HepG2 (cell line): ENCODE measurements around the gene RAD1. TPM values are rescaled to one million over a fixed set of nuclear protein-coding genes. Genes with fewer than 3 reads are reported as not detected.

Source experiments
- ATAC-seq: fragments of 200-7000 bp; cut with Tn5 transposase; 3 replicates; pipeline ENCODE4 v1.9.1; 2020; ENCODE audit warnings: mild to moderate bottlenecking, moderate library complexity
- Bru-seq: library from RNA; stranded (reverse); fragments of 400-500 nt; gene quantifications from one replicate; lab custom pipeline; 2021; lab: Mats Ljungman, UMichigan
- BruChase-seq, 2 experiments: library from RNA; stranded (reverse); fragments of 400-500 nt; gene quantifications; one replicate each; lab custom pipeline; 2021; lab: Mats Ljungman, UMichigan
- BruUV-seq: library from RNA; stranded (reverse); fragments of 400-500 nt; replicated peaks from 2 replicates; lab custom pipeline; 2021; lab: Mats Ljungman, UMichigan
- CTCF ChIA-PET: fragments of 300-600 bp; formaldehyde crosslinking; extraction: SDS; loops from one replicate; lab custom pipeline; 2021; ENCODE audit warnings: low total read pairs, inconsistent platforms, low intra/inter-chr PET ratio; lab: Yijun Ruan, JAX
- POLR2A ChIA-PET: fragments of 350-600 bp; sonication (Branson Sonifier 250); formaldehyde crosslinking; loops from one replicate; lab custom pipeline; 2020; ENCODE audit warnings: antibody characterized with exemption, inconsistent platforms; lab: Yijun Ruan, JAX
- DNase-seq: peaks from one replicate; pipeline ENCODE4 v3.0.0-alpha.2; 2015; ENCODE audit warnings: low spot score
- FAIRE-seq: peaks from 3 replicates; lab custom pipeline; 2011; peaks lifted over from hg19 to GRCh38; lab: Jason Lieb, UNC
- H2AFZ ChIP-seq: one replicate; pipeline ENCODE4 v1.6.1; 2011; ENCODE audit warnings: low read length, inconsistent platforms
- H3K27ac ChIP-seq: fragments of 300-600 bp; 3 replicates; pipeline ENCODE4 v1.8.0; 2011; ENCODE audit warnings: mixed run types, mild to moderate bottlenecking, mixed read lengths, low read length, inconsistent platforms; ENCODE audit not compliant: insufficient read depth; ENCODE audit errors: extremely low read length
- H3K27me3 ChIP-seq, 2 experiments: fragments of 200-600 bp in 1 of 2; 2 replicates in 1 of 2; 3 replicates in 1 of 2; pipeline versions ENCODE4 v1.6.0 to v1.8.0; 2011; ENCODE audit warnings: low read length in 2 of 2, mild to moderate bottlenecking in 2 of 2, moderate library complexity in 2 of 2, inconsistent platforms in 1 of 2; ENCODE audit not compliant: insufficient read depth in 2 of 2, control insufficient read depth in 1 of 2
- H3K36me3 ChIP-seq, 2 experiments: fragments of 200-600 bp in 1 of 2; replicated peaks in 1 of 2; 2 replicates in 1 of 2; 3 replicates in 1 of 2; pipeline versions ENCODE4 v1.5.1 to v1.8.0; 2011; ENCODE audit warnings: low read length in 2 of 2, inconsistent platforms in 1 of 2; ENCODE audit not compliant: insufficient read depth in 2 of 2, control insufficient read depth in 1 of 2
- H3K4me1 ChIP-seq: 2 replicates; pipeline ENCODE4 v1.5.1; 2012; ENCODE audit warnings: low read length, inconsistent platforms; ENCODE audit not compliant: insufficient read depth
- H3K4me2 ChIP-seq: 2 replicates; pipeline ENCODE4 v1.6.0; 2011; ENCODE audit warnings: low read depth, low read length, inconsistent platforms
- H3K4me3 ChIP-seq, 3 experiments: fragments of 200-600 bp in 1 of 3; sonication (generic), shearing (Covaris generic) in 1 of 3; replicated peaks in 1 of 3; 2 replicates each; pipeline ENCODE4 v1.5.1; 2011 to 2016; ENCODE audit warnings: low read length in 3 of 3, inconsistent platforms in 2 of 3, low read depth in 2 of 3, mild to moderate bottlenecking in 2 of 3, control low read depth in 1 of 3, mixed read lengths in 1 of 3; ENCODE audit not compliant: insufficient read depth in 1 of 3
- H3K79me2 ChIP-seq: one replicate; pipeline ENCODE4 v1.6.1; 2011; ENCODE audit warnings: low read length, inconsistent platforms; ENCODE audit not compliant: insufficient read depth
- H3K9ac ChIP-seq: 2 replicates; pipeline ENCODE4 v1.6.0; 2011; ENCODE audit warnings: mild to moderate bottlenecking, low read depth, low read length, inconsistent platforms; ENCODE audit not compliant: insufficient read depth
- H3K9me3 ChIP-seq: 2 replicates; pipeline ENCODE4 v1.5.1; 2012; ENCODE audit warnings: mild to moderate bottlenecking, low read length
- H4K20me1 ChIP-seq: 2 replicates; pipeline ENCODE4 v1.6.0; 2011; ENCODE audit warnings: inconsistent platforms, mild to moderate bottlenecking, low read length, moderate library complexity; ENCODE audit not compliant: insufficient read depth
- ESRRA ChIP-seq: sonication (generic); formaldehyde crosslinking; IDR thresholded peaks from 2 replicates; pipeline ENCODE4 v1.5.1; 2020; ENCODE audit warnings: mild to moderate bottlenecking, low read depth, missing genetic modification reagents
- HNF4A ChIP-seq: sonication (generic); formaldehyde crosslinking; IDR thresholded peaks from 2 replicates; pipeline ENCODE4 v1.4.0; 2020; ENCODE audit warnings: missing genetic modification reagents
- NCOR1 ChIP-seq: fragments of 200-600 bp; sonication (generic); IDR thresholded peaks from 2 replicates; pipeline ENCODE4 v1.7.0; 2017; ENCODE audit warnings: antibody characterized with exemption, low read length, borderline replicate concordance
- NFRKB ChIP-seq: fragments of 450-650 bp; IDR thresholded peaks from 2 replicates; pipeline ENCODE4 v1.6.1; 2017
- SIN3B ChIP-seq: fragments of 150-350 bp; IDR thresholded peaks from 2 replicates; pipeline ENCODE4 v1.6.1; 2014; ENCODE audit warnings: low read length
- WGBS: methylation state at CpG from one replicate; pipeline ENCODE4 v1.1.6; 2017; ENCODE audit warnings: low lambda C conversion rate; 5-methylcytosine and 5-hydroxymethylcytosine counted together
- in situ Hi-C: cut with HindIII; loops from 2 replicates; pipeline ENCODE4 v1.10.0; 2017; ENCODE audit warnings: low pct_unique_long_range_greater_than_20kb; ENCODE audit not compliant: extremely low pct_ligation_motif_present
- intact Hi-C: fragments of 100-400 bp; cut with micrococcal nuclease; formaldehyde crosslinking; loops from one replicate; pipeline ENCODE4 v1.10.0; 2022; ENCODE audit not compliant: unreplicated experiment
- long read RNA-seq, 2 experiments: library from RNA in 1 of 2; library from polyadenylated mRNA in 1 of 2; stranded (forward) in 1 of 2; unstranded in 1 of 2; transcript quantifications; one replicate each; pipeline ENCODE4 v2.0.0, GENCODE V29; 2019 to 2022
- polyA minus RNA-seq, 3 experiments: library from RNA; depleted of rRNA, polyadenylated mRNA; stranded (reverse); fragments of >200 nt; gene quantifications; 2 replicates each; pipeline ENCODE4 v1.2.3, GENCODE V29; 2011; ENCODE audit warnings: low replicate concordance in 1 of 3
- polyA plus RNA-seq, 8 experiments: library from polyadenylated mRNA; depleted of rRNA in 3 of 8; stranded (reverse) in 7 of 8; unstranded in 1 of 8; fragments of >200 nt; fragmentation: Illumina TruSeq in 4 of 8; extraction: Trizol in 4 of 8; gene quantifications; 2 replicates each; pipeline versions ENCODE4 v1.2.1 to v1.2.3, GENCODE V29; 2011 to 2016; ENCODE audit warnings: low read depth in 4 of 8, missing spikeins in 1 of 8, mixed read lengths in 1 of 8; ENCODE audit not compliant: insufficient read depth in 1 of 8
- total RNA-seq, 5 experiments: library from RNA; depleted of rRNA; stranded (reverse); fragments of >200 nt; fragmentation: Illumina TruSeq; extraction: Trizol; gene quantifications; 2 replicates each; pipeline ENCODE4 v1.2.3, GENCODE V29; 2016; ENCODE audit warnings: low read depth in 1 of 5
- TF ChIP-seq, protein P1 (sequence below): IDR thresholded peaks from 2 replicates; pipeline ENCODE4 v1.6.1; 2016; ENCODE audit warnings: low read depth, control low read depth
- TF ChIP-seq, protein P2 (sequence below): sonication (generic); formaldehyde crosslinking; IDR thresholded peaks from 2 replicates; pipeline ENCODE4 v1.5.0; 2020; ENCODE audit warnings: missing genetic modification reagents
- TF ChIP-seq, protein P3 (sequence below): sonication (generic); formaldehyde crosslinking; IDR thresholded peaks from 2 replicates; pipeline ENCODE4 v1.9.0; 2021; ENCODE audit warnings: missing genetic modification reagents, borderline replicate concordance

The RAD1 gene, protein sequence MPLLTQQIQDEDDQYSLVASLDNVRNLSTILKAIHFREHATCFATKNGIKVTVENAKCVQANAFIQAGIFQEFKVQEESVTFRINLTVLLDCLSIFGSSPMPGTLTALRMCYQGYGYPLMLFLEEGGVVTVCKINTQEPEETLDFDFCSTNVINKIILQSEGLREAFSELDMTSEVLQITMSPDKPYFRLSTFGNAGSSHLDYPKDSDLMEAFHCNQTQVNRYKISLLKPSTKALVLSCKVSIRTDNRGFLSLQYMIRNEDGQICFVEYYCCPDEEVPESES
- total RNA-seq (2016; rRNA removed; fragmentation: Illumina TruSeq; extraction: Trizol) = 39.1 and 51.0 TPM in 2 replicates
- 7.8 and 8.9 TPM in 2 replicates for total RNA-seq (2016; cell fraction: cytosol; rRNA removed; fragmentation: Illumina TruSeq; extraction: Trizol; ENCODE audit: low read depth)
- 38.6 and 49.9 TPM in 2 replicates for total RNA-seq (2016; cell fraction: insoluble cytoplasmic fraction; rRNA removed; fragmentation: Illumina TruSeq; extraction: Trizol)
- total RNA-seq (2016; cell fraction: membrane; rRNA removed; fragmentation: Illumina TruSeq; extraction: Trizol) = 18.7 and 20.4 TPM in 2 replicates
- total RNA-seq (2016; cell fraction: nucleus; rRNA removed; fragmentation: Illumina TruSeq; extraction: Trizol) = 31.8 and 32.5 TPM in 2 replicates
- polyA plus RNA-seq (2011; rRNA removed) = 12.7 and 14.7 TPM in 2 replicates
- polyA plus RNA-seq (2011; cell fraction: cytosol; rRNA removed) = 8.2 and 9.1 TPM in 2 replicates
- polyA plus RNA-seq (2011; cell fraction: nucleus; rRNA removed) = 5.8 and 9.0 TPM in 2 replicates
- 16.0 and 16.1 TPM in 2 replicates for polyA plus RNA-seq (2012)
- polyA plus RNA-seq (2016; cell fraction: cytosol; fragmentation: Illumina TruSeq; extraction: Trizol; ENCODE audit: low read depth) = 4.6 and 7.2 TPM in 2 replicates
- polyA plus RNA-seq (2016; cell fraction: insoluble cytoplasmic fraction; fragmentation: Illumina TruSeq; extraction: Trizol; ENCODE audit: low read depth) = 45.0 and 45.2 TPM in 2 replicates
- polyA plus RNA-seq (2016; cell fraction: membrane; fragmentation: Illumina TruSeq; extraction: Trizol; ENCODE audit: low read depth) = 11.8 and 12.5 TPM in 2 replicates
- polyA plus RNA-seq (2016; cell fraction: nucleus; fragmentation: Illumina TruSeq; extraction: Trizol; ENCODE audit: insufficient read depth, low read depth) = 25.0 and 26.1 TPM in 2 replicates
- polyA minus RNA-seq (2011; rRNA and poly(A)+ RNA removed; ENCODE audit: low replicate concordance) = 26.5 and 78.8 TPM in 2 replicates
- 10.0 and 10.5 TPM in 2 replicates for polyA minus RNA-seq (2011; cell fraction: cytosol; rRNA and poly(A)+ RNA removed)
- 39.3 and 40.9 TPM in 2 replicates for polyA minus RNA-seq (2011; cell fraction: nucleus; rRNA and poly(A)+ RNA removed)
- percentile 81 among the genes with signal in this experiment for Bru-seq, nascent RNA
- BruChase-seq, experiment 1, labeled RNA remaining after a 6-hour chase = percentile 84 among the genes with signal in this experiment
- BruChase-seq, experiment 2, labeled RNA remaining after a 2-hour chase = percentile 83 among the genes with signal in this experiment
- long read RNA-seq, experiment 1, full-length matches to known transcripts = 34 of 46 reads
- long read RNA-seq, experiment 1, partial matches to known transcripts = 6 of 46 reads
- long read RNA-seq, experiment 1, other reads (novel, unspliced or antisense) = 6 of 46 reads
- long read RNA-seq, experiment 2, full-length matches to known transcripts = 14 of 38 reads
- long read RNA-seq, experiment 2, partial matches to known transcripts = 4 of 38 reads
- long read RNA-seq, experiment 2, other reads (novel, unspliced or antisense) = 20 of 38 reads

DNA sequence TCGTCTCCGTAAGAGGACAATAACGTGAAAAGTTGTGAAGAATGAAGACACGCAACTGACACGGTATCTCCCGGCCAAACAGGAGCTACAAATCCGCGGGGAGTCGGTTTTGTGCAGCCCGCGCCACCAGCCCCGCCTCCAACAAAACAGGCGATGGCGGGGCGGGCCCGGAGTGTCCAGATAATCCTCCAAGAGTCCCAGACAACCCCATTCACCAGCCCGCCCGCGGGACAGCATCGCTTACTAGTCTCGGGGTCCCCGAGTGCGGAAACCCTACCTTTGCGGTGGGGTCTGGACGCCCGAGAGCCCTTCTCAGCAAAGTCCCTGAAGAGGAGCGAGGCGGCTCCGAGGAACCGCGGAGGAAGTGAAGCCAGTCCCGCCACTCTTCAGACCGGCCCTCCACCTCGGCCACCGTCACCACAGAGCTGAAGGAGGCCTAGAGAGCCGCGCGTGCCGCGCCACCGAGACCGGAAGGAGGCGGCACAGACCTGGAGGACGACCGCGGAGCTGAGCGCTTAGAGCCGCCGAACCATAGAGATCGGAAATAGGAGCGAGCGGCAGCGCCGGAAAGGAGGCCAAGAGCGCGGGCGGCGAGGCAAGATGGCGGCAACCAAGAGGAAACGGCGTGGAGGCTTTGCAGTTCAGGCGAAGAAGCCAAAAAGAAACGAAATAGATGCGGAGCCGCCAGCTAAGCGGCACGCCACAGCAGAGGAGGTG is at the start of gene RAD1, which contains the start of gene BRIX1:
Gene RAD1 (minus strand): TSS at position 366 of the 717 bp plus-strand sequence. CDS start 612 bp downstream, outside the sequence.
Gene BRIX1 (plus strand): TSS at position 573 of the 717 bp plus-strand sequence. CDS start 28 bp downstream, at position 601.
- intact Hi-C loops = loop anchor here (2.0 to 5.0 kb wide), 3 partner anchors 14 to 906 kb away; partner anchors contain the start of genes AMACR, DNAJC21 and RAI14
- Histone ChIP-seq H3K4me1 (peaks cover 39% of the 10 kb centered on the region), H3K27me3 (no peaks in the 10 kb centered on the region; a peak in 1 of 5 replicates), H4K20me1 (no peaks in the 10 kb centered on the region; the same call in 1 of the 2 replicates), H2AFZ (peak within 1 kb of the TSS; percentile 71), H3K4me2 (peak within 1 kb of the TSS; percentile 84), H3K27ac (peak within 1 kb of the TSS; percentile 89), H3K9me3 (no peaks in the 10 kb centered on the region), H3K36me3 (peaks cover 4 to 28% of the 10 kb centered on the region in 2 experiments; a peak in 4 of 5 replicates), H3K4me3 (peak within 1 kb of the TSS; percentile 83 to 99 (median 95)), H3K9ac (peak within 1 kb of the TSS; percentile 97), H3K79me2 (peaks cover 68% of the 10 kb centered on the region)
- ChIA-PET POLR2A (interaction anchor here (0.7 to 5.4 kb wide), 15 partner anchors 9 to 449 kb away, joined by 3 to 92 read pairs (median 4); partner anchors contain the start of genes DNAJC21, RAI14 and TTC23L), CTCF (no interaction called here)
- DNase-seq = peak; percentile 92
- peak; percentile 99 for ATAC-seq
- BruUV-seq = no TSS peak
- in situ Hi-C loops = no loop called here
- FAIRE-seq = peak; percentile 55
- 0% methylated on average over 29 of the region's 67 CpGs for WGBS
- TF ChIP-seq NFRKB (peak; percentile 88), NCOR1 (no peak), SIN3B (peak; percentile 80), ESRRA (no peak; the same call in 1 of the 2 replicates), HNF4A (no peak)
- TF ChIP-seq, protein P1, sequence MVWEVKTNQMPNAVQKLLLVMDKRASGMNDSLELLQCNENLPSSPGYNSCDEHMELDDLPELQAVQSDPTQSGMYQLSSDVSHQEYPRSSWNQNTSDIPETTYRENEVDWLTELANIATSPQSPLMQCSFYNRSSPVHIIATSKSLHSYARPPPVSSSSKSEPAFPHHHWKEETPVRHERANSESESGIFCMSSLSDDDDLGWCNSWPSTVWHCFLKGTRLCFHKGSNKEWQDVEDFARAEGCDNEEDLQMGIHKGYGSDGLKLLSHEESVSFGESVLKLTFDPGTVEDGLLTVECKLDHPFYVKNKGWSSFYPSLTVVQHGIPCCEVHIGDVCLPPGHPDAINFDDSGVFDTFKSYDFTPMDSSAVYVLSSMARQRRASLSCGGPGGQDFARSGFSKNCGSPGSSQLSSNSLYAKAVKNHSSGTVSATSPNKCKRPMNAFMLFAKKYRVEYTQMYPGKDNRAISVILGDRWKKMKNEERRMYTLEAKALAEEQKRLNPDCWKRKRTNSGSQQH = peak; percentile 97
- TF ChIP-seq, protein P2, sequence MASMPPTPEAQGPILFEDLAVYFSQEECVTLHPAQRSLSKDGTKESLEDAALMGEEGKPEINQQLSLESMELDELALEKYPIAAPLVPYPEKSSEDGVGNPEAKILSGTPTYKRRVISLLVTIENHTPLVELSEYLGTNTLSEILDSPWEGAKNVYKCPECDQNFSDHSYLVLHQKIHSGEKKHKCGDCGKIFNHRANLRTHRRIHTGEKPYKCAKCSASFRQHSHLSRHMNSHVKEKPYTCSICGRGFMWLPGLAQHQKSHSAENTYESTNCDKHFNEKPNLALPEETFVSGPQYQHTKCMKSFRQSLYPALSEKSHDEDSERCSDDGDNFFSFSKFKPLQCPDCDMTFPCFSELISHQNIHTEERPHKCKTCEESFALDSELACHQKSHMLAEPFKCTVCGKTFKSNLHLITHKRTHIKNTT = no peak
- TF ChIP-seq, protein P3, sequence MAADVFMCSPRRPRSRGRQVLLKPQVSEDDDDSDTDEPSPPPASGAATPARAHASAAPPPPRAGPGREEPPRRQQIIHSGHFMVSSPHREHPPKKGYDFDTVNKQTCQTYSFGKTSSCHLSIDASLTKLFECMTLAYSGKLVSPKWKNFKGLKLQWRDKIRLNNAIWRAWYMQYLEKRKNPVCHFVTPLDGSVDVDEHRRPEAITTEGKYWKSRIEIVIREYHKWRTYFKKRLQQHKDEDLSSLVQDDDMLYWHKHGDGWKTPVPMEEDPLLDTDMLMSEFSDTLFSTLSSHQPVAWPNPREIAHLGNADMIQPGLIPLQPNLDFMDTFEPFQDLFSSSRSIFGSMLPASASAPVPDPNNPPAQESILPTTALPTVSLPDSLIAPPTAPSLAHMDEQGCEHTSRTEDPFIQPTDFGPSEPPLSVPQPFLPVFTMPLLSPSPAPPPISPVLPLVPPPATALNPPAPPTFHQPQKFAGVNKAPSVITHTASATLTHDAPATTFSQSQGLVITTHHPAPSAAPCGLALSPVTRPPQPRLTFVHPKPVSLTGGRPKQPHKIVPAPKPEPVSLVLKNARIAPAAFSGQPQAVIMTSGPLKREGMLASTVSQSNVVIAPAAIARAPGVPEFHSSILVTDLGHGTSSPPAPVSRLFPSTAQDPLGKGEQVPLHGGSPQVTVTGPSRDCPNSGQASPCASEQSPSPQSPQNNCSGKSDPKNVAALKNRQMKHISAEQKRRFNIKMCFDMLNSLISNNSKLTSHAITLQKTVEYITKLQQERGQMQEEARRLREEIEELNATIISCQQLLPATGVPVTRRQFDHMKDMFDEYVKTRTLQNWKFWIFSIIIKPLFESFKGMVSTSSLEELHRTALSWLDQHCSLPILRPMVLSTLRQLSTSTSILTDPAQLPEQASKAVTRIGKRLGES = no peak
